ENCODE results near the gene BEND5.

- TF ChIP-seq EZH2 (IDR thresholded peaks at IDR 0.05) (no peak), POLR2AphosphoS5 (IDR thresholded peaks at IDR 0.05; ENCODE audit: borderline replicate concordance, low read depth, low read length) (no peak), FOXP2 (optimal IDR thresholded peaks at IDR 0.05; ENCODE audit: control extremely low read depth, extremely low read length, insufficient read depth) (no peak)
Measured at GRCh38 chr1:48750109-48750508, 26.6 kb downstream of the BEND5 start.

Data from SK-N-MC (cell line).